Measurements from ENCODE around the gene DOK7.
"Not testable (repeated sequence)": the region's sequence is repeated elsewhere in the genome, so short reads cannot be mapped to it uniquely, and the experiment has no call there.

The DOK7 gene

DNA sequence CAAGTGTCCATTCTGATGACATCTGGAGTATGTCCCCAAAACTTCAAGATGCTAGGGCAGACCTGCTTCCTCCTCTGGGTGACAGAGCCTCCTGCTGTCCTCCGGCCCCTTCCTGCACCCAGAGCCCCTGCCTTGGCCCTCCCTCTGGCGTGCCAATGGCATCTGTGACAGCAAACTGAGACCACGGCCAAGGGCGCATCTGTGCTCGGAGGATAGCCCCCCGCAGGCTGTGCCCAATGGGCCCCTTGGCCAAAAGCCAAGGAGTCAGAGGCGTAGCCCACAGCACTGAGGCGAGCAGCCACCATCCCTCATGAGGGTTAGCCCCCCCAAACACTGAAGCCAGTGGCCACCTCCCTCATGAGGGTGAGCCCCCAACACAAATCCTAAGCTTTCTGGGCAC lies 61.2 kb downstream of the DOK7 start:
- DNase-seq, result no peak

DNA sequence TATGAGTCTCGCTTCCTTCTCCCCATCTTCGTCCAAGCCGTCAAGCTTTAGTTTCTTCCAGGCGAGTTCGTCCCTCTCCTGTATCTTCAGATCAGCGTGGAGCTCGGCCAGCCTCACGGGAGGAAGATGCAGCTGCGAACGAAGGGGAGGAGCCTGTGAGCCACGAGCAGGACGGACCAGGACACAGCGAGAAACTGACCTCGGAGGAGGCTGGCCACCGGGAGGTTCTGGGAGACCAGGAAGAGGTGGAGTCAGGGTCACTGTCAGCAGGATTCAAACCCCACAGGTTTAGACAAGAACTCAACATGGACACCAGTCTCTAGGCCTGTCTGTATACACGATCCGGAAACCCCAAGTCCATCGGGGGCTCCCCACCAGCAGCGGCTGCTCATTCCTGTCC lies 61.8 kb downstream of the DOK7 start:
- DNase-seq, result no peak

DNA sequence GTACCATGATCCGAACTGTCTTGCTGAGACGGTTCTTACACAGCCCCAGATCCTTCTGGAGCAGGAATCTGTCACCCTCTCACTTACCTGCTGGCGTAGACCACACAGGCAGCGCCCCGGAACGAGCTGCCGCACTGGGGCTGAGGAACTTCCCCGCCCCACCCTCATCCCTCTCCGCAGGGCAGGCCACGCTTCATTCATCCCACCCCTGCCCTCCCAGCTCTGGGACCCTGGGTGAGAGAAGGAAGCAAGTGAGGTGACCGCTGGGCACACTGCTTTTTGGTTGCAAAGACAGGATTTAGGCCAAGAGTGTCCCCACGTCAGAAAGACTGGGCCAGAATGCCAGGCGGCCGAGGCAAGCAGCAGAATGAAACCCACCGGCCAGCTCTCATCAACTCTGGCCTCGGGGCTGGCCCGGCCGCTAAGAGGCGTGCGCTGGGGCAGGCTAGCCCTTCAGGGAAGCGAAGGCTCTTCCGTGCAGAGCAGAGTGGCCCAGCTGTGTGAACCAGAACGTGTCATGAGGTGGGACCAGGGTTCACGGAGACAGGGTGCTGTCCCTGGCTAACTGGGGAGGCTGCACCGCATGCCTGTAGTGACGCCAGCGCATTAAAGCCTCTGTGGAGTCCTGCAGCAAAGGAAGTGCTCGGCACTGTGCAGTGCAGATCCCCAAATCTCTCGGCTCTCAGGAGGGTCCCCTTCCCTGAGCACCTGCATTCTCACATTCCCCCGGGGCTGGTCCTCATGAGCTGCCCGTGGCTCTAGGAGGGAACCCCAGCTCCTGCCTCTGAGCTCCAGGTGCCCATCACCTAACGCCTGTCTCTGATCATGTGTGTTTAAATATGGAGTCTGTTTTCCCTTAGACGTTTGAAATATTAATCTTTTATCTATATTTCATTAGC lies 62.7 kb downstream of the DOK7 start:
- DNase-seq, result no peak

DNA sequence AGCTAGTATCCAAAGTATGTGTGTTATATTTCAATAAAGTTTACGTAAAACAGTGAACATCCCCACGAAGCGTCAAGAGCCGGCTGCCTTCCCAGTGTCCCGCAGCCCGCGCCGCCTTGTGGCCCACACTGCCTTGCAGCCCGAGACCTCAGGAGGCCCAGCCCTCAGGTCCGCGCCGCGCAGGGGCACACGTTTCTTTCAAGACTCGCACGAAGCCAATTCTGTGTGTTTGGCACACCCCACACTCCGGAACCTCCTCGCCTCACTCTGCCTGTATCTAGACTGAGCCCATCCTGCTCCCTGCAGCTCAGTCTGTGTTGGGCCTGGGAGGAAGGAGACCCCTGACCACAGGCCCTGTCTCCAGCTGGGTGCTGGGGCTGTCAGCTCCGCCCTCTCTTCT lies 63.4 kb downstream of the DOK7 start:
- no peak for DNase-seq

DNA sequence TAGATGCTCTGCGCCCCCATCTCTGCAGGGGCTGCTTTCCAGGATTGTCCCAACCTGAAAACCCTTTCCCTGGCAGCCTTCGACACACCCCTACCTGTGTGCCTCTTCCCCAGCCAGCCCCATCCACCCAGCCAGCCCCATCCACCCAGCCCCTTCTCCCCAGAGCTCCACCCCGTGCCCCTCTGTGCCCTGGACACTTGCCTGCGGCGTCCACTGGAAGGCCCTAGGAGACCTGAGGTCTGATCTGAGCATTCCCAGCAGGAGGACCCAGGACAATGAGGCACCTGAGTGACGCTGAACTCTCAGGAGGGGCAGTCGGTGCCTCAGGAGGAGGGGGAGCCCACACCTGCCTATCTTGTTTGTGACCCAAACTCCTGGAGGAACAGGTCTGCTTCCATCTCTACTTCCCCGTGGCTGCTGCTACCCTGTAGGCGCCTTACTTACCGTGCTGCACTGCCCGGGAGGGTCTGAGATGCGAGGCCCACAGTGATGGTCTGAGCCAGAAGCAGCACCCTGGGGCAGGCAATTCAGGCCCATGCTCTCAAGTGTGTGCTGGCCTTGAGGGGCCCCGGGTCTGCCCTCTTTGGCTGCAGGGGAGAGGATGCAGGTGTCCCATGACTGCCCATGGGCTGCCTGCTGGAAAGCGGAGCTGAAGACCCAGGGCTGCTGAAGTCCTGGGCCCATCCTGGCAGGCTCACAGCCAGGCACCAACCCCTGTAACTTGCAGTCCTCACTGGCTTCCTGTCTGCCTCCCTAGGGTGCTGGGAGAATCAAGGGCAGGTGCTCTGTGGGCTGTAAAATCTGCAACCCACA lies 64.2 kb downstream of the DOK7 start:
- no peak for DNase-seq

DNA sequence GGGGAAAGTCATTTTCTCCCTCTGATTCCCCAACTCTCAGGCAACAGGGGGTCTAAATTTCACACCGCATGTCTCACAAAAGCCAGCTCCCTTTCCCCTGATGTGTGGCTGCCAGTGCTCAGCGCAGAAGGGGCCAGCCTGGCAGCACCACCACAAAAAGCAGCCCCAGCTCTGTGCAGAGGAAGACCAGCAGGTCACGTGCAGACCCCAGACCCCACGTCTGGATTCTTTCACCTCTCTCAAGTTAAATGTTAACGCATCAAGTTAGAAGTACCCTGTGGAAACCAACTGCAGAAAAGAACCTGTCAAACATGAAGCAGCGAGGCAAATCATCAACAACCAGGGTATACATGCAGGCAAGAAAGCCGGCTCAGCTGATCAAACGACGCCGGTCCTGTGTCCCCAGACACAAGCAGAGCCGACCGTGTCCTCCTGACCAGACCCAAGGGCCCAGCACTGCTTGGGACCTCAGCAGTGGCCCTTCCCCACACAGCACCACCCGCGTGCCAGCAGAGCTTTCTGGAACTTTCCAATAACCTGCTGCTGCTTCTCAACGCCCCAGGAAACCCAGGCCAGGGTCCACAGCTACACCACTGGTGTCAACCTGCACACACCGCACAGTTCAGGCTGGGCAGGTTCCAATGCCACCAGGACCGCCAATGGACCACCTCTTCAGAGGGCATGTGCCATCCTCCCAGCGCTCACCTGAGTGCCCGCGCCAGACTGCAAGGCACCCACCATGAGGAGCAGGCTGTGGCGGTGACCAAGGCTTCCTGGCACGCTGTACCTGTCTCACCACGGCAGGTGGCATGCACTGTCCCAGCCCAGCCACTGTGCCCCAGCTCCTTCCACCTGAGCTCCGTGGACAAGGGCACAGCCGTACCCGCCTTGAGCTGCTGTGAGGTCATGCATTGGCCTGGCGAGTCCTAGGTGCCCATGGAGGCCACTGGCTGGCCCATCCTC lies 65.1 kb downstream of the DOK7 start:
- DNase-seq, result no peak

DNA sequence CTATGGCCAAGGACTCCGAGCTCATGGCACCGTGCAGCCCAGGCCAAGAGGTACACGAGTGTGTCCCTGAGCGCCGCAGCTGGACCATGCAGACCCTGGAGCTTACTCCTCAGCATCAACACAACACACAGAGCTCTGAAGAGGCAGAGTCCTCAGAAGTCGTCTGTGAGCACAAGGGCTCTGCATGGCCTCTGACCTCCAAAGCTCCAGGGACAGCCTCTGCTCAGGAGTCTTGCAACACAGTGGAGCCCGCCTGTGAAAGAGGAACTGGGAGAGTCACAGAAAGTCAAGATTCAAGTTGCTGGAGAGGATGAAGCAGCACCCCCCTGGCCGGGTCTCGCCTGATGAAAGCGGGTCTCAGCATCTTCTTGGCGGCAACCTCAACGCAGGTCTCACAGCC lies 66.3 kb downstream of the DOK7 start:
- no peak for DNase-seq

DNA sequence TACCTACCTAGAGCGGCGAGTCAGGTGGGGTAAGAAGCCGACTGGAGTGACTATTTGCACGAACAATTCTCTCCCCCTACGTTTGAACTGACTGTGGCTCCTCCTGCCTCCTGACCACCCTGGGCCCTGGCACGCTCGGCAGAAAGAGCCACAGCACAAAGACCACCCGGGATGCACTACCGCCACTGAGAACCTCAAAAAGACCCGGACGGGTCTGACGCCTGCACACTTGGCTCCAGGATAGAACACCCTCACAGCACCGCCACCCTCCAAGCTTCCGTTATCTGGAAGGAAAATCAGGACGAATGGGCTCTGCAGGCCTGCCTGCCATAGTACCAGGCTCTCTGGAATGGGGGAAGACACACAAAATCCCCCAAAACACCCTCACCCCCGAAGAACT lies 66.9 kb downstream of the DOK7 start:
- no peak for DNase-seq

DNA sequence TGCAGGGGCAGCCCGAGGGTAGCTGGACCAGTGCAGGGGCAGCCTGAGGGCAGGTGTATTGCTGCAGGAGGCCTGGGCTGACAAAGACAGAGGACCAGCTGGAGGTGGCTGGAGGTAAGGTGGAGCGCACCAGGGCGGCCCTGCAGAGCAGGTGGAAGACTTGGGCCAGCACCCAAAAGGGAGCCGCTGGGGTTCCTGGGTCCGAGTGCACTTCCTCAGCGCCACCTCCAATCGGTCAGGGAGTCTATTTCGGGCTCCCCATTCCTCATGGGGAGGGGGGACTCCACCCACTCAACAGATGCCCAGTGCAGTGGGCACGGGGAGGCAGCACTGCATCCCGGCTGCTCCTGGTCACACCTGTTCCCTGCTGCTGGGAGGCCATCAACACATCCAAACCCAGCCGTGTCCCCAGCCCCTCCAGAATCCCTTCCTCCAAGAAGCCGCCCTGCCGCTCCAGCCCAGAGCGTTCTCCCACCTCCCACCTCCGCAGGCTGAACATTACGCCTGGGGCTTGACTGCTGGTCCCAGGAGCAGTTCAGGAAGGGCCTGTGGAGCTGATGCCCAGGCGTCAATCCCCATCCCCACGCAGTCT lies 67.7 kb downstream of the DOK7 start:
- DNase-seq, result no peak

DNA sequence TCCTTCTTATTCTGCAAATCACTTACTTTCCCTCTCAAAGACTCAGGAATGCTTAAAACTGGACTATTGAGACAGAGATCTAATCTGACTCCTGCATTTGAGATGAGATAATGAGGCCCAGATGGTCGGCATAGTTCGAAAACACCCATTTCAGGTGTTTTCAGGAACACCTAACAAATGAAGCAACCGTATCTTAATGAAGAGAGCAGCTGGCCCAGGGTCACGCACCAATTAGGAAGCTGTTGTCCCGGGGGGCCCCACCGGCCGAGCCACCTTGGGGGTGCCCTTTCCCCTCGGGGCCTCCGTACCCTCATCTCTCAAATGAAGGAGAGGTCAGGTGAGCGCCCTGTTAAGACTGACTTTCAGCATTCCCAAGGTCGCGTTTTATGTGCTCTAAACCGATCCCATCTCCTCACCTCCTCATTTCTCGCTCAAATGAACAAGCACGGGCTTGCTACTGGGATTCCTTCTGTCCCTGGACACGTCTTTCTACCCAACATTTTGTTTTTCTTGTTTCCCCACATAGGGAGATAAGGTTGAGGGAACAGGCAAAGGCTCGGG lies 68.3 kb downstream of the DOK7 start:
- DNase-seq, result no peak

DNA sequence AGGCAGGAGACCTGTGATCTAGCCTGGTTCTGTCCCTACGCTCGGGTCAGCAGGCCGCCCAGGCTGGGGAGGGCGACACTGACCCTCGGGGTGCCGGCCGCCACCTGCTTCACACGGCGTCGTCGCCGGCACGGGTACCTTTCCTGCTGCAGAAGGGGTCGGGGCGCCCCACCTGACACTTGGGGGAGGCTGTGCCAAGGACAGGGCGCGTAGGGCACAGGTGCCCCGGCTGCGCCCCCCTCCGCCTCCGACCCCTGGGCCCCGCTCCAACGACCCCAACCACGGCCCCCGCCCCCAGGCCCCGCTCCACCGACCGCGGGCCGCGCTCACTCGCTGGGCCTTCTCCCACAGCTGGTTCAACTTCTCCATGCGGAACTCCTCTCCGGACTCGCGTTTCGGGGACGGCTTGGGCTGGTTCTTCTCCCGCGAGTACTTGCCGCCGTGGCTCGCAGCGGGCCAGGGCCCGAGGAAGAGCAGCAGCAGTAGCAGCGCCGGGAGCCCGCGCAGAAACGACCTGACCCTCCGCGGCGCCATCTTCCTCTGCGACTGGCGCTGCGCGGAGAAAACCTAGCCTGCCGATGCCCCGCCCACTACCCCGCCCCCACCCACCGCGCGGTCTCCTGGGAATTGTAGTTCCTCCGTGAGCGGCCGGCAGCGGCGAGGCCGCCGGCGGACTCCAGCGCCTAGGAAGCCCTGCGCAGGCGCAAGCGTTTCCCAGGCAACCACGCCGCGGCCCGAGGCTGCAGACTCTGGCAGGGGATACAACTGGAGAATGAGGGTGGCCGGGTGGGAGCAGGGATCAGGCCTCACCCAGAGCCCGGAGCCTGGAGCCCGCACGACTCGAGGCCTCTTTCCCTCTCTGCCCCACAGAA lies 69.0 kb downstream of the DOK7 start, which contains the start of gene LRPAP1:
LRPAP1 (minus strand) TSS at position 544 of the 872 bp plus-strand sequence; CDS start at position 534, 10 bp downstream.
- peak; percentile 59 for DNase-seq

DNA sequence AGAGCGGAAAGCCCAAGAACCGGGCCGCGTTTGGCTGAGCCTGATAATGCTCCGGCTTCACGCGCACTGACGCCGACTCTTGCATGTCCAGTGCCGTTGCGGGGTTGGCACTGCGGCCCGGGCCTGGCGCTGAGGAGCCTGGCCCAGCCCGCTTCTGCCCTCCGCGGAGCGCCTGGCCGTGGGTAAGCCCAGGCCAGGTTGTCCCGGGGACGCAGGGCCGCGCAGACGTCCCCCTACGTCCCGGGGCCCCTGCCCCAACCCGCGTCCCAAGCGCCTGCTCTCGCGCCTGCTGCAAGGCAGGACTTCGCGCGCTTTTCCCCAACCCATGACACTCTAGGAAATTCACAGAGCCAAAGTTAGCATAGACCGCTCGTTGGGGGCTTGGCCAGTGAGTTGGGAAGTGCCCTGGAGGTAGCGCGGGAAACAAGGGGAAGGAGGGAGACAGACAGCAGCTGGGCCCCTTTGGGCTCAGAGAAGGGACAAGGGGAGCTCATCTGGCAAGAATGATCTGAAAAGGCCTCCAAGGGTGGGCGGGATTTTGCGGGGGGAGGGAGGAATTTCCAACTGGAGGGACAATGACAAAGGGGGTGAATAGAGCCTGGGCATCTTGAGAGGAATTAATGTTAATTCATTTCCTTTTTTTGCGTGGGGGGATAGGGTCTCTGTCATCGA lies 69.8 kb downstream of the DOK7 start:
- DNase-seq, result no peak

DNA sequence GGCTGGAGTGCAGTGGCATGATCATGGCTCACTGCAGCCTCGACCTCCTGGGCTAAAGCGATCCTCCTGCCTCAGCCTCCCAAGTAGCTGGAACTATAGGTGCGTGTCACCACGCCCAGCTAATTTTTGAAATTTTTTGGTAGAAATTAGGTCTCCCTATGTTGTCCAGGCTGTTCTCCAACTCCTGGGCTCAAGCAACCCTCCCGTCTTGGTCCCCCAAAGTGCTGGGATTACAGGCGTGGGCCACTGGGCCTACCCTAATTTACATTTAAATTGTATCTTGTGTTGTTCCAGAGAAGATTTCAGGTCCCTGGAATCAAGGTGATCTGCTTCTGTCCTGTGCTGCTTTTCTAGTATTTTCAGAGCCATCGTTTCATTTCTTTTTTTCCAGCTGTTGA lies 70.3 kb downstream of the DOK7 start:
- no peak for DNase-seq

DNA sequence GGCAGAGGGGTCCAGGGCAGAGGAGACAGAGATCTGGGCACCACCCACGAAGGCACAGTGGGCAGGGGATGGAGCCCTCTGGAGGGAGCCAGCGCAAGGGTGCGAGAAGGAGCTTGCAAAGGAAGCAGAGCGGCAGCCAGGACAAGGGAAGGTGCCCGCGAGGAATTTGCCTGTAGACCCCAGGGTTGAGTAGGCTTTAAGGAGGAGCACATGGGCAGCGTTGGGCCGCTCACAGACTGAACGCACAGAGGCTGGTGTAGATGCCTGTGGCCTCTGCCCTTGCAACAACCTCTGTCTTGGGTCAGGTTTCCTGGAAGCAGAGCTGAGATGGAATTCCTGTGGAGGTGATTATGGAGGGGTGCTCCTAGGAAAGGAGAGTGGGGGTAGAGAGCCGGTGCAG lies 72.7 kb downstream of the DOK7 start:
- DNase-seq, result not testable (repeated sequence)

DNA sequence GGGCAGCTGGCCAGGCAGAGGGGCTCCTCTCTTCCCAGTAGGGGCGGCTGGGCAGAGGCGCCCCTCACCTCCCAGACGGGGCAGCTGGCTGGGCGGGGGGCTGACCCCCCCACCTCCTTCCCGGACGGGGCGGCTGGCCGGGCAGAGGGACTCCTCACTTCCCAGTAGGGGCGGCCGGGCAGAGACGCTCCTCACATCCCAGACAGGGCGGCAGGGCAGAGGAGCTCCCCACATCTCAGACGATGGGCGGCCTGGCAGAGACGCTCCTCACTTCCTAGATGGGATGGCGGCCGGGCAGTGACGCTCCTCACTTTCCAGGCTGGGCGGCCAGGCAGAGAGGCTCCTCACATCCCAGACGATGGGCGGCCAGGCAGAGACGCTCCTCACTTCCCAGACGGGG lies 75.8 kb downstream of the DOK7 start:
- not testable (repeated sequence) for DNase-seq

DNA sequence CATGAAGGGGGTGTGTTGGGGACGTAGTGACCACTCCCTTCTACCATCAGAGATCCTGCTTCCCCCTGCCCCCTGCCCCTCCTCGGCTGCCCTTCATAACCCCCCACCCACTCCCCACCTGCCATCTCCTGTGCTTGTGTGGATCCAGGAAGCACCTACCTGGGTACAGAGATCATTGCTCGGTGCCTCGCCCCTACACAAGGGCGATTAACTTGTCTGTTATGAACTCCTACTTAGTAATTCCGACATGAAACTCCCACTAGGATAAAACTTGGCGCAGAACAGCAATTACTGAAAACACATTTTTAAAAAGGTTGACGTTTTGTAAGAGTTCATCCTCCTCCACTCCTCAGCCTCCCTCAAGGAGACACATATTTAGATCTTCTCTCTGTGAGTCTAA lies 80.3 kb downstream of the DOK7 start:
- DNase-seq, result not testable (repeated sequence)

All from NCI-H774 (cell line).